ENCODE results near the gene TMEM129. TPM values are rescaled to one million over a fixed set of nuclear protein-coding genes. Genes with fewer than 3 reads are reported as not detected.

TMEM129 gene
- total RNA-seq, 2 donors from 2014 or later: 51.1 to 60.3 TPM

DNA sequence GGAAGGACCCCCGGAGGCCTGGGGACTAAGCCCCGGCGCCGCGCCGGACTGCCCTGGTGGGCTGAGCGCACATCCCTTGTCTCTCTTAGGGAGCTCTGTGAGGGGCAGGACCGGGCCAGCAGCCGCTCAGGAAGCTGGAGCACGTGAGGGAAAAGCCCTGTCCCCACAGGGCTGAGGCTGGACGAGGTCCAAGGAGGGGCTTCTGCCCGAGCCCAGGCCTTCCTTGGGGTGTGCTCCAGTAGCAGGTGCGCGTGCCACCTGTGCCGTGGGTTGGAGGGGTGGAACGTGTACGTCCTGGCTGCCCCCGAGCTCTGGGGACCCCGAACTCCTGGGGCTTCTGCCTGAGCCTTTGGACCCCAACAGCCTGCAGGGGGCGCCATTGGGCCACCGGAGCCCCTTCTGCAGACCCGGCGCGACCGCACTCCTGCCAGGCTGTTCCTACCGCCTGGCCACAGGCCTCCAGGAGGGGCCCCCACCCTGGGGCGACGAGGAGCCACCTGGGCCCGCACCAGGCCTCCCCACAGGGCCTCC, 27.4 kb upstream of the TMEM129 start:
- intact Hi-C loops (cut with DNase I, micrococcal nuclease): loop anchor here (5.0 kb wide), 2 partner anchors 59 to 64 kb away; no protein-coding TSS in a partner anchor
- peak; percentile 65 for ATAC-seq
- DNase-seq: peak; percentile 62 to 88

DNA sequence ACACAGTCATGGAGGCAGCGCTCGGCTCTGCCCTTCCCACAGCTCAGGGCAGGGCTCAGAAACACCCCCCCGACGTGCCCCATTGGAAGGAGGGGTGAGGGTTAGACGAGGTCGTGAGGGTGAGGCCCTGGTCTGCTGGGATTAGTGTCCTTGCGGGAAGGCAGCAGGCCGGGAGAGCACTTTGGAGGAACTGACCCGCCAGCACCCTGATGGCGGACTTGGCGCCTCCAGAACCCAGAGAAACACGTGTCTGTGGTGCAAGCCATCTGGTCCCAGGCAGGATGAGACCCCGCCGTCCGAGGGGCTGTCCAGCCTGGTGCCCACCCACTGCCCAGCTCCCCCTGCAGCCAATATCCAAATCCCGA, 26.5 kb upstream of the TMEM129 start:
- intact Hi-C loops (cut with DNase I, micrococcal nuclease): loop anchor here (5.0 kb wide), 2 partner anchors 60 to 65 kb away; no protein-coding TSS in a partner anchor
- DNase-seq: no peak
- no peak for ATAC-seq

DNA sequence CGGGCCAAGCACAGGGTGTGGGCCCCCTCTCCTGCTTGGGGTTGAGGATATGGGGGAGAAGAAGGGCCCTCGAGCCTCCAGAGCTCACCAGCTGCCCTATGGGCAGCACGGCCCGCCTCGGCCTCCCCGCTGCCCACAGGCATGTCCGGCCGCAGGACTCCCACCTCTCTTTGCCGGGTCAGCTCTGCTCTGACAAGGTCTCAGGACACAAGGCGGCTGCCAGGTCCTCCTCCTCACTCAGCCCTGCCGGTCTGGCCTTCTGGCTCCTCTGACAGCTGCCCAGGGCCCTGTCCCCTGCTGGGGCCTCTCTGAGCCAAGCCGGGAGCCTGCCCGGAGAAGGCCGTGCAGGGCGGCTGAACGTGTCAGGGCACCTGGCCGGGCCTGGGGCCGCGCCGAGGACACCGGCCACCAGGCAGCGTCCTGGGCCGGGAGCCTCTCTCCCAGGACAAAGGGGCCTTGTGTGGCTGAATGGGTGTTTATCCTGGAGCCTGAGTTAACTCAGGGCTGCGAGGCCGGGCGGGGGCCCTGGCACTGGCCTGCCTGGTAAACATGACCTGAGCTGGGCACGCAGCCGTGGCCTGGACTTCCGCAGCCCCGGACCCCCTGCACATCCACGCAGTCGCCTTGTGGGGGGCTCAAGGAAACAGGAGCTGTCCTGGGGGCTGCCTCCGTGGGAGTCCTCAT, 25.9 kb upstream of the TMEM129 start:
- intact Hi-C loops (cut with DNase I, micrococcal nuclease): loop anchor here (5.0 kb wide), 2 partner anchors 60 to 65 kb away; no protein-coding TSS in a partner anchor
- ATAC-seq (peak; percentile 5), DNase-seq (no peak)

DNA sequence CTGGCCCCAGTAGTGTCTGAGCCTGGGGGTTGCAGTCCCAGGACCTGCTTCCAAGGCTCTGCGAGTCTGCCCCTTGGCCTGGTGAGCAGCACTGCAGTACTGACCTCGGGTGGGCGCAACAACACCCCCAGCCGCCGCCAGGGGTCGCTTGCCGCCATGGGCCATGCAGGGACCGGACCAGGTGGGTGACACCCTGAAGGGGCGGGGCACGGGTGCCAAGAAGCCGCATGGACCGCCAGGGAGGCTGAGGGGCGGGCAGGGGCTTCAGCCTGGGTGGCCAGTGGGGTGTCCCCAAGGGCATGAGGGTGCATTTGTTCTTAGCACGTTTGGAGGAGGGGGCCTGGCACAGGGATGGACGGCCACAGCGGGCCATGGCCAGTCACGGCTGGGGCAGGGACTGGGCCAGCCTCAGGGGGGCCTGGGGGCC, 25.2 kb upstream of the TMEM129 start:
- DNase-seq: peak; percentile 54 to 81
- intact Hi-C loops (cut with DNase I, micrococcal nuclease): loop anchor here (5.0 kb wide), 2 partner anchors 61 to 66 kb away; no protein-coding TSS in a partner anchor
- ATAC-seq: peak; percentile 67

DNA sequence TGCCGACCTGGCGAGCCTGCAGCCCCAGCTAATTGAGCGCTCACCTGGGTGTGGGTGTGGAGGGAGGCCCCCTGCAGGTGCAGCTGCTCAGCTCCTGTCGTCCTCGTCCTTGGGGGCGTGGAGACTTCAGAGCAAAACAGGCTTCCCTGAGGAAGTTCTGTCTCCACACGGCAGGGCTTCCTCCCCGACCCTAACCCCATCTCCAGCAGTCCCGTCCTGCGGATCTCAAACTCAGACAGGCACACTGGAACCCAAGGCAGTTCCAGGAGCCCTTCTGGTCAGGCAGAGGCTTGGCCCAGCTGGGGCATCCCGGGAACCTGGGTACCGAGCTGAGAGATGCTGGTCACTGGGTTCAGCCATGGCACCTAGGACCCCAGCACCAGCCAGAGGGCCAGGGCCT, 24.6 kb upstream of the TMEM129 start:
- intact Hi-C loops (cut with DNase I, micrococcal nuclease): loop anchor here (5.0 kb wide), 2 partner anchors 62 to 67 kb away; no protein-coding TSS in a partner anchor
- DNase-seq (no peak), ATAC-seq (no peak)

DNA sequence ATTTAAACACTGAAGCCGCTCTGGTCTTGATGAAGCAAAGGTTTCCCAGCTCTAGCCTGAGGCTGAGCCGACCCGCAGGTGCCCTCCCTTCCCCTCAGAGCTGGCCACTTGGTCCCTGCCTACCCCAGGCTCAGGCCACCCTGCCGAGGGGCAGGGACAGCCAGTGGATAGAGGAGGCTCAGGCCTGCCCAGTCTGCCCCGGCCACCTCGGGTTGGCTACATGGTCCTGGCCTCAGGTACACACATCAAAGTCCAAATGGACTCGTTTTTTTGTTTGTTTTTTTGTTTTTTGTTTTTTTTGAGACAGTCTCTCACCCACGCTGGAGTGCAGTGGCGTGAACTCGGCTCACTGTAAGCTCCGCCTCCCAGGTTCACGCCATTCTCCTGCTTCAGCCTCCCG, 24.0 kb upstream of the TMEM129 start:
- no peak for DNase-seq
- intact Hi-C loops (cut with DNase I, micrococcal nuclease): loop anchor here (5.0 kb wide), 2 partner anchors 62 to 67 kb away; no protein-coding TSS in a partner anchor
- no peak for ATAC-seq

DNA sequence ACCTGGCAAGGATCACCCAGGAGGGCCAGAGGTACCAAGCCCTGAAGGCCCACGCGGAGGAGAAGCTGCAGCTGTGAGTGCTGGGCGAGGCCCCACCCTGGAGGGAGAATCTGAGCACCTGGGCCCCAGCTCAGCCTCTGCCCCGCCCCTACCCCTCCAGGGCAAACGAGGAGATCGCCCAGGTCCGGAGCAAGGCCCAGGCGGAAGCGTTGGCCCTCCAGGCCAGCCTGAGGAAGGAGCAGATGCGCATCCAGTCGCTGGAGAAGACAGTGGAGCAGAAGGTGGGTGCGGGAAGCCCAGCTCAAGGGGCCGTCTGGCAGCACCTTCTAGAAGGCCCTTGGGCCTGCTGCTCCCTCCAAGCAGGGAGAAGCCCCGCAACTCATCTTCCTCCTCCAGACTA, 23.4 kb upstream of the TMEM129 start:
- DNase-seq (no peak), ATAC-seq (no peak)
- intact Hi-C loops (cut with DNase I, micrococcal nuclease): no loop called here

DNA sequence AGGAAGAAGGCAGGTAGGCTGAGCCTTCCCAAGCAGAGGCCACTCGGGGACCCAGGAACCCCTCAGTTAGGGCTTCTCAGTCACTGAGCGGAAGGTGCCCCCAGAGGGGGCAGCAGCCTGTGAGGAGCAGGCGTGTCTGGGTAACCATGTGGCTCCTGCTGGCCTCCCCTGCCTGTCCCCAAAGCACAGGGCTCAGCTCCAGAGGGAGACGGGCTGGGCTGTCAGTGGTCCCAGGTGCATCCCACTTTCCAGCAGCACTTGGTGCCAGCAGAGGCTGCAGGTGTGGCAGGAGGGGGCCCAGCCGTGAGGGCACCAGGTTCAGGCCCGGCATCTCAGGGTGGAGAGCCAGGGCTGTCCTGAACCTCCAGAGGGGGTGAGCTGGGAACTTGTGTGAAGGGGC, 22.9 kb upstream of the TMEM129 start:
- intact Hi-C loops (cut with DNase I, micrococcal nuclease): no loop called here
- ATAC-seq (no peak), DNase-seq (no peak)

DNA sequence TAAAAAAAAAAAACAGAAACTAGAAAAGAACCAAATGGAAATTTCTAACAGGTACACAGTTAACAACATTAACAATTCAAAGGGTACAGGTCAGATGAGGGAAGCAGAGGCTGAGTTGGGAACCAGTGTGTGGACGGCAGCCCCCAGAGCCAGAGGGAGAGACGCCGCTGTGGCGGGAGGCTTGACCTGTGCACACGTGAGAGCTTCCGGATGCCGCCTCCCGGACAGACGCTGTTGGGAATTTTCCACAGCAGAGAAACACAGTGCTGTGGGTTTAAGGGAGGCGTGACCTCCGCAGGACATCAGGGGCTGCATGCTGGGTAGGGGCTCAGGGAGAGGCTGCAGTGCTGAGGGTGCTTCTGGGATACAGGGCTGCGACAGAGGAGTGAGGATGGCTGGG, 22.4 kb upstream of the TMEM129 start:
- intact Hi-C loops (cut with DNase I, micrococcal nuclease): no loop called here
- no peak for ATAC-seq
- DNase-seq: no peak

DNA sequence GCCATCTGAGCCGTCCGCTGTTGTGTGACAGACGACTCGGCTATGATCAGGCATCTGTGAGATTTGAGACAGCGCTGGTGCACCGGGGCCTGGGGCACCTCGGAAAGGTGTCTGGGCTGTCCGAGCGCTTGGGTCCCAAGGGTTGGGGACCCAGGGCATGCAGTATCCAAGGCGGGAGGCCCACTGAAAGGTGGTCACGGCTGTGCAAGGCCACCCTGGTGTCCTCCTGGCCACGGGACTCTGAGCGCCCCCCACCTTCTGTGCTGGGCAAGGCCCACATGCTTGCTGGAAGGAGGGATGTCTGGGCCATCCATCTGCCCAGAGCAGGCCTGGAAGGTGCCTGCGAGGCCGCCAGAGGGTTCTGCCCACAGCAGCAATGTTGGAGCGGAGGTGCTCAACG, 20.1 kb upstream of the TMEM129 start:
- intact Hi-C loops (cut with DNase I, micrococcal nuclease): no loop called here
- ATAC-seq (no peak), DNase-seq (no peak)

DNA sequence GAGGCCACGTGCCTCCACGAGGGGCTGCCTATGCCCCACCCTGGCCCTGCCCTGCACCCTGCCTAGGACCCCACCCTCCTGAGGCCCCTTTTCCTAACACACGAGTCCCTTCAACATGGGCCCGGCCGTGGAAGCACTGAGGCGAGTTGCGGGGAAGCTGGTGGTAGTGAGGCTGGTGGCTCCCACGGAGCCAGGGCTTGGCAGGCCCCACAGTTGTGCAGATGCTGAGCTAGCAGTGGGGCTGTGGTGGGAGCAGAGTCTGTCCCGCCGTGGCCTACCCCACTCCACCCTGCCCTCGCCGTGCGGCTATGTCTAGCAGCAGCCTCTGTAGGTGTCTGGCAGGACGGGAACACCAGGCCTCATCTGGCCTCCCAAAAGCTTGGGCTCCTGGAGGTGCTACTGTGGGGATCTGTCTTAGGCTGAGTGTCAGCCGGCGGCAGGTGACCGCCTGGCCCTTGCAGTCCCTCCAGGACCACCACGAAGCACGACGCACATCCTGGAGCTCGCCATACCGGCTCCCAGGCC, 19.0 kb upstream of the TMEM129 start:
- no peak for ATAC-seq
- intact Hi-C loops (cut with DNase I, micrococcal nuclease): no loop called here
- no peak for DNase-seq

DNA sequence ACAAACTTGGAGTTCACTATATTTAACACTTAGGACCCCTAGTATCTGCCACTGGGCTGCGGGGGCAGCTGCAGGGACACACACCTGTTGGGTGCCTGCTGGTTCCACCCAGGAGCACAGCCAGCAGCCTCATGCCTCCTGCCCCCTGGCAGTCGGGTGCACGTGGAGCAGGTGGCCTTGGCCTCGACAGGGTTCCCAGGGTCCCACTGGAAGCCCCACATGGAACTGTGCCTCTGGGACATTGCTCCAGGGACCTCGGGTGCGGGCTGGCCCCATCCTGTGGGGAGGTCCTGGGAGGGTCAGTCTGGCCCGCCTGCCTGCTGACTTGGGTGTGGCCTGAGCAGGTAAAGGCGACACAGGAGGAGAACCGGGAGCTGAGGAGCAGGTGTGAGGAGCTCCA, 18.2 kb upstream of the TMEM129 start:
- DNase-seq (no peak), ATAC-seq (no peak)
- intact Hi-C loops (cut with DNase I, micrococcal nuclease): no loop called here

DNA sequence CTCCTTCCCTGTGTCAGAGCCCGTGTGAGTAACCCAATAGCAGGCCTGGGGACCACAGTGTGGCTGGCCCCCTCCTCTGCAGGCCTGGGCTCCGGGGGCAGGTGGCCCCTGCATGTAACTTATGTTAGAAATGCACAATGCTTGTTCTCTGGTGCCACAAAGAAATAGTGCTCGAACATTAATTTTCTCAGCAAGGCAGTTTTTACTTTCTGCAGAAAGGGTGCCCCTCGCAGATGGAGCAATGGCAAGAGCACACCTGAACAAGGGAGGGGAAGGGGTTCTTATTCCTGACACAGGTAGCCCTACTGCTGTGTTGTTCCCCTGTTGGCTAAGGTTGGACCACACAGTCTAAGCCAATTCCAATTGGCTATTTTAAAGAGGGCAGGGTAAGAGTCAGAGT, 17.3 kb upstream of the TMEM129 start:
- DNase-seq: no peak
- intact Hi-C loops (cut with DNase I, micrococcal nuclease): no loop called here
- ATAC-seq: no peak

DNA sequence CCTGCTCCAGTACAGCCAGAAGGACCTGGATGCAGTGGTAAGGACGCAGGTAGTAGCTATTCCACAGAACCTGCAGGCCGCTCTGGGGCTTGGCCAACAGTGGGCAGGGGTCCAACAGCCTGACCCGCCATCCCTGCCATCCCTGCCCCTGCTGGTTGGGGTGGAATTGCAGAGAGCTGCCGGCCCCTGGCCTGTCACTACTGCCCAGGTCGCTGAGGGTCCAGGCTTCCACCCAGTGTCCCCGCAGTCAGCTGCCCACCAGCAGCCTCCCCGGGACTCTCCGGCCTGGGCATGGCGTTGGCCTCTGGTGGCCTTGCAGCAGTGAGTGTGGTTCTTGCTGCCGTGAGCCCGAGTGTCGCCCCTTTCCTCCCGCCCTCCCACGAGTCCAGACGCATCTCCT, 16.5 kb upstream of the TMEM129 start:
- ATAC-seq (no peak), DNase-seq (no peak)
- intact Hi-C loops (cut with DNase I, micrococcal nuclease): no loop called here

DNA sequence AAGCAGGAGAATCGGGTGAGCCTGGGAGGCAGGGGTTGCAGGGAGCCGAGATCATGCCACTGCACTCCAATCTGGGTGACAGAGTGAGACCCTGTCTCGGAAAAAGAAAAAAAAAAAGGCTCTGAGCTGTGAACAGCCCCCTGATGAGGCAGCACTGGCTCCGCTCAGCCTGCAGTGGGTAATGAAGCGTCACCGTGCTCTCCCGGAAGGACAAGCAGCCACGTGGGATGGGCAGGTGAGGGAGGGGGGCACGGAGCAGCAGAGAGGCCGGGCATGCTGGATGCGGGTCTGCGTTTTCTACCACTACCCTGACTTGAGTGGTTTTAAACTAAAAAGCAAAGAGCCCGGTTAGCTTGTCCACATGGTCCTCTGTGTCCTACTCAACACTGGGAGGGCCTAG, 15.7 kb upstream of the TMEM129 start:
- DNase-seq (no peak), ATAC-seq (no peak)
- intact Hi-C loops (cut with DNase I, micrococcal nuclease): no loop called here

DNA sequence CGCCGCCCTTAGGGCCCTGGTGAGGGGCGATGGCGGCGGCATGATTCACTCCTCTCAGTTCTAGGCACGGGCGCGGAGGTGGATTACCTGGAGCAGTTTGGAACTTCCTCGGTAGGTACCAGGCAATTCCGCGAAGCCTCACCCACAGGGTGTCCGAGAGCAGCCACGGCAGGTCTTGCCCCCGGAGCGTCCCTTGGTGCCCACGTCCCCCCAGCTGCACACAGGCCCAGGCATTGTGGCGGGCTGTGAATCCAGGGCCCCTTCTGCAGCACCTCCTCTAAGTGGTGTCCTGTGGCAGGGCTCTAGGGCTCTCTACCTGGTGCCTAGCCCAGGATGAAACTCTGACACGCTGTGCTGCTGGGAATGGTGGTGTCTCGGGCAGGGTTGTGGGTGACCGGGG, 14.1 kb upstream of the TMEM129 start:
- no peak for DNase-seq
- intact Hi-C loops (cut with DNase I, micrococcal nuclease): no loop called here
- no peak for ATAC-seq

DNA sequence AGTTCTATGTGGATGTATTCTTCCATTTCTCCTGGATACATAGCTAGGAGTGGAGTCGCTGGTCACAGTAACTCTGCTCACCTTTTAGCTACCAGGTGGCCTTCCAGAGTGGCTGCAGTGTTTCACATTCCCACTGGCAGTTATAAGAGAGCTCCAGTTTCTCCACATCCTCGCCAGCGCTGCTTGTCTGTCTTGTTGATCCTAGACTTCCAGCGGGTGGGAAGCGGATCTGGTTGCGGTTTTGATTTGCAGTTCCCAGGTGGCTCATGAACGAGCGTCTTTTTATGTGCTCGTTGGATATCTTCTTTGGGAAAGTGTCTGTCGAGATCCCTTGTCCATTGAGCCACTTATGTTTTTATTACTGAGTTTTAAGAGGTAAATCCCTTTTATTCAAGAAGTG, 11.8 kb upstream of the TMEM129 start:
- intact Hi-C loops (cut with DNase I, micrococcal nuclease): no loop called here
- DNase-seq (no peak), ATAC-seq (no peak)

DNA sequence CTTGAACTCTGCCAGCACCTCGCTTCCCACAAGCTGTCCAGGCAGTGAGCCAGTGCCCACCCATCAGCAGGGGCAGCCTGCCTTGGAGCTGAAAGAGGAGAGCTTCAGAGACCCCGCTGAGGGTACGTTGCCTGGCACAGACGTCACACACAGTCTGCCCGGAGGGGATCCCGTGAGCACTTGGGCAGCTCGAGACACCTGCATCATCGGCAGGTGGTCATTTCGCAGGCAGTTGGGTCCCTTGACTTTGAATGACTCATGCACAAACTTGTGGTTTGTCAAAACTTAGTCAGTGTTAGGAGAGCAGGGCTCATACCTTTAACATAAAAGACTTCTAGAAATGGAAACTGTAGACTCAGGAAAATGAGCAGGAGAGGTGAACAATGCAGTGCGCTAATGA, 10.1 kb upstream of the TMEM129 start:
- ATAC-seq (no peak), DNase-seq (no peak)
- intact Hi-C loops (cut with DNase I, micrococcal nuclease): no loop called here

DNA sequence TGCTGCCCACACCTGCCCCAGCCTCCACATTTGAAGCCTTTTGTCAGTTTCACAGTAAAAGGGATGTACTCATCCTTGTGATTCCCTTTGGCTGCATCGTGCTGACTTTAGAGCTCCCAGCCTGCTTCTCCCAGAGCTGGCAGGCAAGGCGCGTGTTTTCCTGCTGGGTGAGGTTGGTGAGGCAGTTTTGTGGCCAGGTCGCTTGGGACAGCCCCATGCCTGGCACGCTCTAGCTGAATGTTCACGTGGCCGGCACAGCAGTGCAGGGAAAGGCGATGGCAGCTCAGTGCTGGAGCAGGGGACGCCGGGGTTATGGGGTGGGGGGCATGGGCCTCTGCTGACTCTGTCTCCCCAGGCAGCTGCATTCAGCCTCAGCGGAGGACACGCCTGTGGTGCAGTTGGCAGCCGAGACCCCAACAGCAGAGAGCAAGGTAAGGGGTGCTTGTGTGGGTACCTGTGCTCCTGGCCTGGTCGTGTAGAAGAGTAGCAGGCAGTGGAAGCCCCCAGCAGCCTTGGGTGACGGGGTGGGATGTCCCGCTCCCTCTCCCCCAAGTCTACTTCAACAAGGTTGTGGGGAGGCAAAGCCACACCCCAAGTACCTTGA, 9.5 kb upstream of the TMEM129 start:
- no peak for DNase-seq
- ATAC-seq: no peak
- intact Hi-C loops (cut with DNase I, micrococcal nuclease): no loop called here
